Bronchial epithelial cell (primary cell): ENCODE results near the gene MTRF1. TPM values are rescaled to one million over a fixed set of nuclear protein-coding genes. Genes with fewer than 3 reads are reported as not detected.

Source experiments
- DNase-seq: peaks from one replicate; pipeline ENCODE4 v3.0.0-alpha.2; 2010; ENCODE audit warnings: low read depth
- FAIRE-seq: peaks from 2 replicates; lab custom pipeline; 2011; peaks lifted over from hg19 to GRCh38; lab: Jason Lieb, UNC
- H3K27me3 ChIP-seq: 2 replicates; pipeline ENCODE4 v1.5.1; 2011; ENCODE audit warnings: low read length; ENCODE audit not compliant: control insufficient read depth, insufficient read depth
- H3K36me3 ChIP-seq: 2 replicates; pipeline ENCODE4 v1.5.1; 2011; ENCODE audit warnings: low read length; ENCODE audit not compliant: control insufficient read depth, insufficient read depth
- H3K4me3 ChIP-seq: 2 replicates; pipeline ENCODE4 v1.5.1; 2011; ENCODE audit warnings: mild to moderate bottlenecking, low read depth, low read length, control low read depth
- CTCF ChIP-seq: IDR thresholded peaks from 2 replicates; pipeline ENCODE4 v1.5.1; 2011; ENCODE audit warnings: mild to moderate bottlenecking, moderate library complexity, low read length, control low read depth, inconsistent platforms; ENCODE audit not compliant: insufficient read depth, severe bottlenecking
- total RNA-seq: library from RNA; depleted of rRNA; stranded (reverse); fragments of >200 nt; gene quantifications from 2 replicates; pipeline ENCODE4 v1.2.1, GENCODE V29; 2014

The MTRF1 gene
- total RNA-seq, 1 donor from 2014 or later: 10.0 TPM

GRCh38 chr13:41307884-41308640, 44.7 kb upstream of the MTRF1 start:
- H3K36me3 ChIP-seq: no peaks in the 10 kb centered on the region
- no peak for DNase-seq
- no peak overlapping the region for H3K4me3 ChIP-seq
- H3K27me3 ChIP-seq: no peaks in the 10 kb centered on the region
- FAIRE-seq: no peak
- TF ChIP-seq CTCF: no peak

GRCh38 chr13:41306271-41307145, 43.1 kb upstream of the MTRF1 start:
- DNase-seq (no peak), FAIRE-seq (no peak)
- H3K4me3 ChIP-seq: no peak overlapping the region
- no peaks in the 10 kb centered on the region for H3K36me3 ChIP-seq
- no peak for TF ChIP-seq CTCF
- H3K27me3 ChIP-seq: no peaks in the 10 kb centered on the region

- no peak overlapping the region for H3K4me3 ChIP-seq
- no peaks in the 10 kb centered on the region for H3K27me3 ChIP-seq
- TF ChIP-seq CTCF: no peak
- DNase-seq (no peak), FAIRE-seq (no peak)
- H3K36me3 ChIP-seq: no peaks in the 10 kb centered on the region
Observed at GRCh38 chr13:41304551-41304950, 41.2 kb upstream of the MTRF1 start.

GRCh38 chr13:41302743-41303142, 39.4 kb upstream of the MTRF1 start:
- no peak for TF ChIP-seq CTCF
- DNase-seq: peak; percentile 23
- no peak for FAIRE-seq
- H3K27me3 ChIP-seq: no peaks in the 10 kb centered on the region
- H3K36me3 ChIP-seq: no peaks in the 10 kb centered on the region
- no peak overlapping the region for H3K4me3 ChIP-seq

- no peaks in the 10 kb centered on the region for H3K36me3 ChIP-seq
- no peak for FAIRE-seq
- TF ChIP-seq CTCF: no peak
Observed at GRCh38 chr13:41299316-41300094, 36.1 kb upstream of the MTRF1 start.

More at GRCh38 chr13:41299316-41300094, 36.1 kb upstream of the MTRF1 start:
- no peak overlapping the region for H3K4me3 ChIP-seq
- no peaks in the 10 kb centered on the region for H3K27me3 ChIP-seq
- no peak for DNase-seq
